Mesodermal cell (in vitro differentiated cells): ENCODE data around the gene PAPLN.

Experiments
- H3K27ac ChIP-seq: 2 replicates; pipeline ENCODE4 v1.7.0; 2013; ENCODE audit warnings: mild to moderate bottlenecking, low read depth, low read length, moderate library complexity; ENCODE audit not compliant: severe bottlenecking
- H3K36me3 ChIP-seq: 2 replicates; pipeline ENCODE4 v1.7.1; 2013; ENCODE audit warnings: mild to moderate bottlenecking, low read length, moderate library complexity; ENCODE audit not compliant: control insufficient read depth, insufficient read depth
- H3K4me1 ChIP-seq: one replicate; pipeline ENCODE4 v1.7.1; 2013; ENCODE audit warnings: mild to moderate bottlenecking, low read length; ENCODE audit not compliant: insufficient read depth, control insufficient read depth, poor library complexity, severe bottlenecking
- H3K4me3 ChIP-seq: 2 replicates; pipeline ENCODE4 v1.7.0; 2013; ENCODE audit warnings: low read length, control low read depth, mild to moderate bottlenecking; ENCODE audit not compliant: insufficient read depth, poor library complexity, severe bottlenecking; ENCODE audit errors: extremely low read depth
- H3K9me3 ChIP-seq: 2 replicates; pipeline ENCODE4 v1.7.1; 2013; ENCODE audit warnings: mild to moderate bottlenecking, low read length, moderate library complexity; ENCODE audit not compliant: control insufficient read depth
- WGBS, 2 experiments: methylation state at CpG; one replicate each; pipeline ENCODE4 v1.1.5; 2013; ENCODE audit warnings: missing lambda C conversion rate in 2 of 2; ENCODE audit not compliant: insufficient coverage in 2 of 2; 5-methylcytosine and 5-hydroxymethylcytosine counted together

The PAPLN gene

GRCh38 chr14:73231981-73232851, 5.1 kb upstream of the PAPLN start:
- WGBS, 2 experiments, result 78 to 80% methylated on average over 12 to 13 of the region's 19 CpGs
- Histone ChIP-seq H3K36me3 (no peaks in the 10 kb centered on the region), H3K4me1 (peaks cover 12% of the 10 kb centered on the region), H3K27ac (no peak overlapping the region), H3K9me3 (no peaks in the 10 kb centered on the region), H3K4me3 (no peak overlapping the region)

GRCh38 chr14:73232984-73233383, 4.3 kb upstream of the PAPLN start:
- WGBS, 2 experiments, result 88 to 94% methylated on average over 5 to 8 of the region's 8 CpGs
- no peak overlapping the region for H3K4me3 ChIP-seq
- H3K36me3 ChIP-seq, result no peaks in the 10 kb centered on the region
- H3K4me1 ChIP-seq, result peaks cover 16% of the 10 kb centered on the region
- no peak overlapping the region for H3K27ac ChIP-seq
- H3K9me3 ChIP-seq, result no peaks in the 10 kb centered on the region

- no peak overlapping the region for H3K27ac ChIP-seq
- no peaks in the 10 kb centered on the region for H3K9me3 ChIP-seq
- no peak overlapping the region for H3K4me3 ChIP-seq
- 88 to 92% methylated on average over 7 to 10 of the region's 10 CpGs for WGBS, 2 experiments
- no peaks in the 10 kb centered on the region for H3K36me3 ChIP-seq
- peaks cover 22% of the 10 kb centered on the region for H3K4me1 ChIP-seq
Observed at GRCh38 chr14:73233564-73233963, 3.7 kb upstream of the PAPLN start.

GRCh38 chr14:73234029-73234428, 3.3 kb upstream of the PAPLN start:
- no peak overlapping the region for H3K27ac ChIP-seq
- WGBS, 2 experiments, result 93 to 95% methylated on average over 3 to 4 of the region's 5 CpGs
- H3K4me1 ChIP-seq, result peaks cover 27% of the 10 kb centered on the region
- no peaks in the 10 kb centered on the region for H3K36me3 ChIP-seq
- no peaks in the 10 kb centered on the region for H3K9me3 ChIP-seq
- no peak overlapping the region for H3K4me3 ChIP-seq

GRCh38 chr14:73234586-73235394, 2.5 kb upstream of the PAPLN start:
- Histone ChIP-seq H3K4me3 (no peak overlapping the region), H3K4me1 (peaks cover 33% of the 10 kb centered on the region), H3K27ac (no peak overlapping the region), H3K9me3 (no peaks in the 10 kb centered on the region), H3K36me3 (no peaks in the 10 kb centered on the region)
- WGBS, 2 experiments, result 83 to 88% methylated on average over 4 of the region's 11 CpGs

GRCh38 chr14:73235531-73236155, 1.7 kb upstream of the PAPLN start:
- Histone ChIP-seq H3K4me1 (peaks cover 33% of the 10 kb centered on the region), H3K36me3 (no peaks in the 10 kb centered on the region), H3K4me3 (no peak overlapping the region), H3K9me3 (no peaks in the 10 kb centered on the region), H3K27ac (no peak overlapping the region)
- 0% methylated on average over 1 to 2 of the region's 6 CpGs for WGBS, 2 experiments

- H3K4me3 ChIP-seq, result no peak overlapping the region
- H3K9me3 ChIP-seq, result no peaks in the 10 kb centered on the region
- H3K36me3 ChIP-seq, result no peaks in the 10 kb centered on the region
- no peak overlapping the region for H3K27ac ChIP-seq
- peaks cover 33% of the 10 kb centered on the region for H3K4me1 ChIP-seq
- WGBS, 2 experiments, result 24 to 33% methylated on average over 9 to 11 of the region's 11 CpGs
Observed at GRCh38 chr14:73236157-73236556, 1.1 kb upstream of the PAPLN start.

- Histone ChIP-seq H3K4me1 (peaks cover 33% of the 10 kb centered on the region), H3K27ac (no peak overlapping the region), H3K9me3 (no peaks in the 10 kb centered on the region), H3K36me3 (no peaks in the 10 kb centered on the region), H3K4me3 (no peak overlapping the region)
- WGBS, 2 experiments, result 23 to 37% methylated on average over 5 to 6 of the region's 7 CpGs
Observed at GRCh38 chr14:73236752-73237218, 521 bp upstream of the PAPLN start.

GRCh38 chr14:73237786-73238423, 599 bp downstream of the PAPLN start:
- H3K4me1 ChIP-seq, result peaks cover 25% of the 10 kb centered on the region
- no peaks in the 10 kb centered on the region for H3K36me3 ChIP-seq
- H3K4me3 ChIP-seq, result peak overlapping the region; percentile 28
- WGBS, 2 experiments, result 1% methylated on average over 57 to 63 of the region's 73 CpGs
- no peaks in the 10 kb centered on the region for H3K9me3 ChIP-seq
- no peak overlapping the region for H3K27ac ChIP-seq

GRCh38 chr14:73238424-73238852, 1.1 kb downstream of the PAPLN start:
- H3K9me3 ChIP-seq, result no peaks in the 10 kb centered on the region
- no peaks in the 10 kb centered on the region for H3K36me3 ChIP-seq
- H3K27ac ChIP-seq, result no peak overlapping the region
- WGBS, 2 experiments, result 0 to 19% methylated on average over 2 to 7 of the region's 10 CpGs
- H3K4me1 ChIP-seq, result peaks cover 25% of the 10 kb centered on the region
- peak overlapping the region; percentile 28 for H3K4me3 ChIP-seq
